GM21576 (cell line): Measurements from ENCODE around the gene DRAM1.
A peak's percentile ranks its signal among the peaks of the same experiment; 100 is the strongest.
"Not testable (repeated sequence)": the region's sequence is repeated elsewhere in the genome, so short reads cannot be mapped to it uniquely, and the experiment has no call there.

ENCODE experiments used
- ATAC-seq: cut with Tn5 transposase; IDR thresholded peaks from one replicate; pipeline ENCODE4 v1.9.1; 2021; ENCODE audit warnings: mild to moderate bottlenecking, moderate library complexity; ENCODE audit not compliant: unreplicated experiment

DRAM1 gene

DNA sequence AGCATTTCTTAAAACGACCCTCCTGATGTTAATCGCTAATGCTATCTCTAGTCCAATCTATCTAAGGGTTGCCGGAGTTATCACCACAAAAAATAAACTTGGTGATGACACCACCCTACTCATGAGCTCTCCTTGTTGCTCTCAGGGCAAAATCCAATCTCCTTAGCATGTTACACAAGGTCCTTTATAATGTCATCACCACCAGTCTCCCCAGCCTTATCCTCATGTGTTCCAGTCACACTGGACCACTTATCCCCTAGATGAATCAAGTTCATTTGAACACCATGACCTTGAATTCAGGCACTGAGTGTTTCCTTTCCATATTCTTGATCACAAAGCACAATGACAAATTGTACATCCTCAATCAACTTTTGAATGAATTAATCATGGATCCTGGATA is 19.0 kb upstream of the DRAM1 start:
- ATAC-seq, result no peak

- peak; percentile 55 for ATAC-seq
Measured at GRCh38 chr12:101859664-101860607, 17.4 kb upstream of the DRAM1 start.

- ATAC-seq, result not testable (repeated sequence)
Measured at GRCh38 chr12:101861688-101862087, 15.7 kb upstream of the DRAM1 start.

DNA sequence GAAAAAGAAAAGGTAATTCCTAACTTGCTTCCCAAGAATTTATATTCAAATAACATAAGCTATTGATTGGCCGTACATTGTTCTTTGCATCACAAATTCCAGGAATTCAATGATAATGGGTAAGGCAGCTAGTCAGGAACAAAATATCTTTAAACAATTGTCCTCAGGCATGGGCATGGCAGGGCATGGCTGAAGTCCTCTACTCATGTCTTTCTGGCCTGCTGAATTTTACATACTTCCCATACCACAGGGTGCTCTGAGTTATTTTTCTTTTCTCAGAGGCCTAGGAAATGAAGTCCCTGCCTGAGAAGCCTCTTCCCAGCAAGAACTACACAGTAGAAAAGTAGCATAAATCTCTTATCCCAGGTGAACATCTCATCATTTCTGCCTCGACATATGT is 15.1 kb upstream of the DRAM1 start:
- no peak for ATAC-seq

DNA sequence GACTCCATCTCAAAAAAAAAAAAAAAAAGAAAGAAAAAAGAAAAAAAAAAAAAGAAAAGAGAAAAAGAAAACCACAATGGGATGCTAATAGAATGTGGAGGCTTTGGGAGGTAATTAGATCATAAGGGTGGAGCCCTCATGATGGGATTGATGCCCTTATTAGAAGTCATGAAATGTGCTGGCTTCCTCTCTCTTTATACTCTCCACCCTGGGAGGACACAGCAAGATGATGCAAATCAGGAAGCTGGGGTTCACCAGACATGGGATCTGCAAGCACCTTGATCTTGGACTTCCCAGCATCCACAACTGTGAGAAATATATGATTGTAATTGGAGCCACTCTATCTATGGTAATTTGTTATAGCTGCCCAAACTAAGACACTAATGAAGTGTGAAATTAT is 13.4 kb upstream of the DRAM1 start:
- no peak for ATAC-seq

- ATAC-seq, result no peak
Measured at GRCh38 chr12:101866615-101867373, 10.6 kb upstream of the DRAM1 start.

GRCh38 chr12:101867619-101868018 is 9.8 kb upstream of the DRAM1 start:
- ATAC-seq, result not testable (repeated sequence)

- no peak for ATAC-seq
Measured at GRCh38 chr12:101870925-101871324, 6.5 kb upstream of the DRAM1 start.

DNA sequence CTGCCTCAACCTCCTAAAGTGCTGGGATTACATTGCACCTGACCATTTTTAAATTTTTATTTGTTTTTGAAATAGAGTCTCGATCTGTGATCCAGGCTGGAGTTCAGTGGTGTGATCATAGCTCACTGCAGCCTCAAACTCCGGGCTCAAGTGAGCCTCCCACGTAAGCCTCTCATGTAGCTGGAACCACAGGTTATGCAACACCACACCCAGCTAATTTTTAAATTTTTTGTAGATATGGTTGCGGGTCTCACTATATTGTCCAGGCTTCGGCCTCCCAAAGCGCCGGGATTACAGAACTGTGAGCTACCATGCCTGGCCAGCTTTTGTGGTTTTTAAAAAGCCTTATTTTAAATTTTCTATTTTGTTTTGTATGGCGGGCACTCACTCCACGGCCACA is 2.2 kb upstream of the DRAM1 start:
- ATAC-seq, result no peak

DNA sequence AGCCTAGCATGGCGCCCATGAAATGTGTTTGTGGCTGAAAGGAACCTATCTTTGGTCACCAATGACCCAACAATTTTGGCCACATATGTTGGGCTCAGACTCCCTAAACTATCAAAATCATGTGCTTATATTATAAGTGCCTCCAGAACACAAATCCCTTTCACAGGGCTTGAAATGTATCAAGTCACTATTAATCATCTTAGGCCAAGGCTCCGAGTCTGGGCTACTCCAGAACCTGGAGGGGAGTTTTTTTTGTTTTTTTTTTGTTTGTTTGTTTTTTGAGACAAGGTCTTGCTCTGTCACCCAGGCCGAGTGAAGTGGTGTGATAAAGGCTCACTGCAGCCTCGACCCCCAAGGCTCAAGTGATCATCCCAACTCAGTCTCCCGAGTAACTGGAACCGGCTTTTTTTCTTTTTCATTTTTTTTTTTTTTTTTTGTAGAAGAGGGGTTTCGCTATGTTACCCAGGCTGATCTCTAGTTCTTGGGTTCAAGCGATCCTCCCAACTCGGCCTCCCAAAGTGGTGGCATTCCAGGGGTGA is 989 bp upstream of the DRAM1 start:
- ATAC-seq, result no peak

DNA sequence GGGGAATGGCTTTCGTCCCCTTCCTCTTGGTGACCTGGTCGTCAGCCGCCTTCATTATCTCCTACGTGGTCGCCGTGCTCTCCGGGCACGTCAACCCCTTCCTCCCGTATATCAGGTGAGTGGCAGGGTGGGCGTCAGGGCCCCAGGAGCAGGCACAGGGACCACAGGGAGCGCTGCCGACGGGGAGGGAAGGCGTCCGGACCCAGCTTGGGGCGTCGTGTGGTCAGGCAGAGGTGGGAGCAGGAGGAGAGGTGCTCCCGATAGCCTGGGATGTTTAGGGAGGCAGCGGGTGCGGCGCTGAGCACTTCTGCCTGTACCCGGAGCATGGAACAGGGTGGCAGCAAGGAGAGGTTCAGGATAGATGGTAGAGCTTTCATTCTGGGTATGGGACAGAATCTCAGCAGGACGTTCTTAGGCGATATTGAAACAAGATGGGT is 444 bp downstream of the DRAM1 start:
- ATAC-seq, result peak; percentile 19

- no peak for ATAC-seq
Measured at GRCh38 chr12:101878243-101878821, 952 bp downstream of the DRAM1 start.

DNA sequence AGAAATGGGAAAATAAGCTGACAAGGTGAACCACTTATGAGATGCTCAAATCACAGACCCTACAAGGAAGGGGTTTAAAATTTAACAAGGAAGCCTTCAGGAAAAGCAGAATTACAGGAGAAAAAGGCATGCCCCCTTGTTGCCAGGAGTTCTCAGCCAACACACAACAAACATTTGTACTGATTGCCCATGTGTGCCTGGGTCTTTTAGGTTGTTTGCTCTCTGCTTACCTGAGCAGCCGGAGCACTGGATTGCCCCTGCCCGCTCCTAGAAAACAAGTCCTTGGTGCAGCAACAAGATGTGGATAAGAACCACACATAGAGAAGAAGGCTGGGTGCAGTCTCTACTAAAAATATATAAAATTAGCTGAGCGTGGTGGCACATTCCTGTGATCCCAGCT is 3.4 kb downstream of the DRAM1 start:
- ATAC-seq, result no peak

GRCh38 chr12:101881228-101881627 is 3.8 kb downstream of the DRAM1 start:
- no peak for ATAC-seq

- no peak for ATAC-seq
Measured at GRCh38 chr12:101884174-101884573, 6.8 kb downstream of the DRAM1 start.

- ATAC-seq, result not testable (repeated sequence)
Measured at GRCh38 chr12:101884781-101885340, 7.5 kb downstream of the DRAM1 start.

GRCh38 chr12:101885912-101886561 is 8.7 kb downstream of the DRAM1 start:
- no peak for ATAC-seq

GRCh38 chr12:101889211-101889752 is 11.9 kb downstream of the DRAM1 start:
- no peak for ATAC-seq

DNA sequence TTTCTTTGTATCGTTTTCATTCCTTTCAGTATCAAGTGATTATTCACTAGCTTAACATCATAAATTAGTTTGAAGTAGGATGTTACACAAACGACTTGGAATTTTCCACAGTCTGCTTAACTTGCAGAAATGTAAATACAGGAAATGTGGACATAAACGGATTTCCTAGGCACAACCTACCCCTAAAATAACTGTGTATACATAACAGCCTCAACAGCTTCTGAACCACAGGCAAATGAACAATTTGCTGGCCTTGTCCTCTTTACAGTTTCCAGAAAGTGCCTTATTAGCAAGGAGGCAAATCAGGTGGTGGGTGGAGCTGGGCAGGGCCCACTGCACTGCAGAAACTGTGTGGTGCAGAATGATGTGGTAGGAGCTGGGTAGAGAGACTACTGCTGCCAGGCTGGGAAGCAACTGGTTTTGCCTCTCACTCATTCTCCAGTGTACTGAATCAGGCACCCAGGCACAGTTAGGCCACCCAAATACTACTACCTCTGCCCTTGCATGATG is 14.1 kb downstream of the DRAM1 start:
- ATAC-seq, result peak; percentile 96

DNA sequence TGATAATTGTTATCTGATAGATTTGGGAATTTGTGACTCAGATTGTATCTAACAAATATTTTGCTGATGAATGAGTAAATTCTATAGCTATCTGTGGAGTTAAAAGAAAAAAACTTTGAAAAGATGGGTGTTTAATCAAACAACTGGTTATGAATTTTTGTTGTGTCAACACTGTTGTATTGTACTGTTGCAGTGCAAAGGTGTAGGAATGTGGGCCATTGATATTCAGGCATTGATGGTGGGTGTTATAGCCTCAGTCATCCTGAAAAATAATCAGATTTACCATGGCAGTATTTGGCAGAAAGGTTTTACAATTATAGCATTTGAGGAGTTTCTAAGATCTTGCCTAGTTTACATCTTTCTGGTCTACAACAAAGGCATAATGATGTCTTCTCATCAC is 15.4 kb downstream of the DRAM1 start:
- no peak for ATAC-seq
